HG03571 (cell line): ENCODE measurements around the gene ATXN1.

Source experiments
- ATAC-seq: cut with Tn5 transposase; IDR thresholded peaks from one replicate; pipeline ENCODE4 v1.9.1; 2021; ENCODE audit not compliant: unreplicated experiment

Gene ATXN1

DNA sequence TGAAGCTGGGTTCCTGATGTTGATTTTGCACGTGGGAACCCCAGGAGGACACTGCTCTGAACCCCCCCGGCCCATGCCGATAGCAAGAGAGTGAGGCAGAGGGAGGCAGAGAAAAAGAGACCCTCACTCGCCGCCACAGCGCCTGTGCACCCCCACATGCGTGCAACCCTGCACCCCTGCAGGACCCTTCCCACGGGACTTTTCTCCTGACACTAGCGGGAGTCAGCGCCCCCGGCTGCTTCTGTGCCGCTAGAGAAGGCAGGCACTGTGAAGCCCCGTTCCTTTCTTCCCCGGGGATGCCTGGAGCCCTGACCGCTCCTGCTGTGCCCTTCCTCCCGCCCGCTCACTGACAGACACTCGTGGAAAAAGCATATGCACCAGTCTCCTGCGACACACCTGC lies 455.5 kb downstream of the ATXN1 start:
- peak; percentile 21 for ATAC-seq

GRCh38 chr6:16305246-16305725 lies 456.0 kb downstream of the ATXN1 start:
- peak; percentile 76 for ATAC-seq

DNA sequence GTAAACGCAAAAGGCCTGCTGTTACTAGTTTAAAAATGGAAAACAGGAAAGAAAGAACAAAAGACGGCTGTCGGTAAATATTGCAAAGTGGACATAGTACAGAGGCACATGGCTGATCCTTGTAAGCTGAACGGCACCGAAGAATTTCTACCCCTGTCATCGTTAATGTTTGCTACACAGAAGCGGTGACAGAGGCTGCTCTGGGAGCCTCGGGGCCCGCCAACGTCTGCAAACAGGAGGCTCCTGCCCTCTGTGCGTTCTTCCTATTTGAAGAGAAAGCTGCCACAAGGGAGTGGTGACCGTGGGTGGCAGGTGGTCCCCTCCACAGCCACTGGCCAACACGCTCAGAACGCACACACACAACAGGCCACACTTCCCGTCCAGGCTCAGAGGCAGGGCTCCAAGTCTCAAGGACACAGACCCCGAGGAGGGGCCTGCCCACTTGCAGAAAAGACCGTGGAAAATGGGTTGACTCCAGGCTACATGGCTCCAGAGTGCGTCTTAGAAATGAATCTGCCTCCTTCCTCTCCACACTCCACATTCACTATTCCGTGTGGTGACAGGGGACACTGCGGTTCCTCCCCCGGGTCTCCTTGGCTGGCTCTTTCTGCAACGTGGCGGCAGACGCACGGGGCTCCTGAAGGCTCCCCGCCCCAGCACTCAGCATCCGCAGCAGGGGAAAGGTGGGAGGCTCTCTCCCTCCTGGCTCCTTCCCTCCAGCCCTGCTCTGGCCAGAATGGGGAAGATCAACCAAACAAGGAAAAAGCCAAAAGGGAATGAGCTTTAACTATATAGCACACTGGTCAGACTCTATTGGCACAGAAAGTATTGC lies 458.3 kb downstream of the ATXN1 start:
- ATAC-seq, result no peak

GRCh38 chr6:16301511-16301910 lies 459.7 kb downstream of the ATXN1 start:
- peak; percentile 45 for ATAC-seq

DNA sequence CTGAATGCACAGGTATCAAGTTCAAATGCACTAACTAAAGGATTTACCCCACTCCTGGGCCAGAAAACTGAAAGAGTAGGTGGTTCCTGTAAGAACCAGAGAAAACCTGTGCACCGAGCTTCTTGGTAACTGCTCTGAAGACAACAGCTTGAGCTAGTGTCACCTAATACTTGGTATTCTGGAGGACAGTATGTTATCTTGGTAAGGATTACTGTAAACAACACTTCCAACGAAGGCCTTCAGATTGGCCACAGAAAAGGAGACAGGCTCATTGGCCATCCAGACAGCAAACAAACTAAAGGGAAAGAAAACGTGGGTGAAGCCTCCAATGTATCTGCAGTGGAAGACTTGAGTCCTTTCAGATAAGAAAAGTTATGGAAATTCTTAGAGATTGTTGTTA lies 461.4 kb downstream of the ATXN1 start:
- no peak for ATAC-seq

GRCh38 chr6:16296061-16296670 lies 465.1 kb downstream of the ATXN1 start:
- ATAC-seq, result no peak

DNA sequence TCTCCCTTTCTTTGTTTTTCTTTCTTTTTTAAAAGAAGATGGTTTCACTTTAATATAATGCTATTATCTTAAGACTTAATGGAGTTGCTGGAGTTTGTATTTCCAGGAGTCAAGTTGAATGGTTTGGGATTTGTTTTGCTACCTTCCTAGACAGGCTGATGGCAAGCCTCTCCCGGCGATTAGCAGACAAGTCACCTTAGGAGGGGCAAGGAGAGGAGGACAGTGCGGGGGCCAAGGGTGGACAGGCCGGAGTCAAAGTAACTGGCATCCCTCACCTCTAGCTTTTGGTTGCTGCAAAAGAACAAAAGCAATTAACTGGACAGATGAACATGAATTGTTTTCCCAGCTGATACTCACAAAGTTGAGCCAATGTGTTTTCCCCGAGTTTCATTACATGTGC lies 465.8 kb downstream of the ATXN1 start:
- no peak for ATAC-seq

DNA sequence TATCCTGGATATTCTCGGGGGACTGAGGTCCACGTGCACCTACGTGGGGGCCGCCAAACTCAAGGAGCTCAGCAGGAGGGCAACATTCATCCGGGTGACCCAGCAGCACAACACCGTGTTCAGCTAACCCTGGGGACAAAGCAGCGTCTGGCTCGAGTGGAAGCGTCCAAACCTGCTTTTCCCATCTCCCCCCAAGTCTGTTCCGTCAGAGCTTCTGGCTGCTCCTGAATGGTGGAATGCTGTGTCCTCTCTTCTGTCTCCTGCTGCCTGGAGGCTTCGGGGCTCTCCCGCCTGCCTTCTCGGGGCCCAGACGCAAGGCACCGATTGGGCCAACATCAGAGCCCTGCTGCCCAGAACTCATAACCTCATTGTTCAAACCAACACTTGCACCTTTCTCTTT lies 466.2 kb downstream of the ATXN1 start:
- ATAC-seq, result no peak

- ATAC-seq, result no peak
Observed at GRCh38 chr6:16294371-16294770, 466.9 kb downstream of the ATXN1 start.

GRCh38 chr6:16292942-16293341 lies 468.3 kb downstream of the ATXN1 start:
- no peak for ATAC-seq

DNA sequence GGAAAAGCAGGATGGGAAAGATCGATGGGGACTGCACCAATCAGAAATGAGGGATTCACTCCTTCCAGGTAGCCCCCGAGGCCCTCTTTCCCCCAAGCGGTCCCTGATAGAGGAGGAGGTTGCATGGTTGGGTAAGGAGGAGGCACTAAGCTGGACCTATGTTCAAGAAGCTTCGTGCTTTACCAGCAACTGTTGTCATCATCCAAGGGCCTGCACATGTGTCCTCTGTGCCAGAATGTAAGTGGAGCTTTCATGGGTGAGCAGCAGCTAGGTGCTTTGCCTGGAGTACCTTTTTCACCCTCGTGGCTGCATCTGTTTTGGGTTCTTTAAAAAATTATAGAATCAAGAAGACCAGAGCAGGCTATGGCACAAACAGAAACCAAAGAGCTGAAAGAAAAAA lies 468.8 kb downstream of the ATXN1 start:
- ATAC-seq, result no peak

DNA sequence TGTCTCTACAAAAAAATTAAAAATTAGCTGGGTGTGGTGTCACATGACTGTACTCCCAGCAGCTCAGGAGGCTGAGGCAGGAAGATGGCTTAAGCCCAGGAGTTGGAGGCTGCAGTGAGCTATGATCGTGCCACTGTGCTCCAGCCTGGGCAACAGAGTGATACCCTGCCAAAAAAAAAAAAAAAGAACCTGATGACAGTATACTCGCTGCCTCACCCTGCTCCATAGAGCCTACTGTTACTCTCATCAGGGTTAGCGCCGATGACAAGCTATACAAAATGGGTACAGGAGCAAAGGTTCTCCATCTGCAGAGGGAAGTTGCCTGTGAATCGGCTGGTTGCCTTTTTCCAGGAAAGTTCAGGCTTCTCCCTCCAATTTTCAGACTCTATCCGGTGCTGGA lies 469.5 kb downstream of the ATXN1 start:
- no peak for ATAC-seq

GRCh38 chr6:16288163-16288562 lies 473.1 kb downstream of the ATXN1 start:
- ATAC-seq, result no peak

GRCh38 chr6:16286151-16286522 lies 475.1 kb downstream of the ATXN1 start:
- ATAC-seq, result no peak

GRCh38 chr6:16285467-16286150 lies 475.7 kb downstream of the ATXN1 start:
- no peak for ATAC-seq

GRCh38 chr6:16284472-16284871 lies 476.8 kb downstream of the ATXN1 start:
- no peak for ATAC-seq

GRCh38 chr6:16282370-16282769 lies 478.9 kb downstream of the ATXN1 start:
- ATAC-seq, result no peak

GRCh38 chr6:16279243-16279642 lies 482.0 kb downstream of the ATXN1 start:
- no peak for ATAC-seq

- ATAC-seq, result no peak
Observed at GRCh38 chr6:16278750-16279149, 482.5 kb downstream of the ATXN1 start.

GRCh38 chr6:16278048-16278724 lies 483.1 kb downstream of the ATXN1 start:
- ATAC-seq, result no peak
